ENCODE measurements around the gene CBL.

CBL gene

DNA sequence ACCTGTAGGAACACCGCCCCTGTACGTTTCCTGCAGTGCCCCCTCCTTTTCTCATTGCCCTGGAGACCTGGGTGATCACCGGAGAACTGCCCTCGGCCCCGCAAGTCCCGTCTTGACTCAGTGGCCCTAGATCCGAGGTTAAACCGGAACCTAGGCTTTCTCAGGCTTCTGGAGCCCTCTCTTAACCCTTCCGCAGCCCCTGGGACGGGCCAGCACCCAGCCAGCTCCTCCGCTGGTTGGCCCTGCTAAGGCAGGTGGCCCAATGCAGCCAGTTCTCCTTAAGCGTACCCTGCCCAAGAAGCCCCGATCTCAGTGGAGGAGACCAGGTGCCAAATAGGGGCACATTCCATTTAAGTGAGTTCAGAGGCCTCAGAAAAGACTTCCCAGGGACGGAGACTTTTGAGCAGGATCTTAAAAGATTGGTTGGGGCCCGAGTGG, 36.8 kb upstream of the CBL start:
- H3K36me3 ChIP-seq (ENCODE audit: low read depth) = no peaks in the 10 kb centered on the region
- no peaks in the 10 kb centered on the region for H3K27me3 ChIP-seq (ENCODE audit: insufficient read depth, poor library complexity, severe bottlenecking)
- TF ChIP-seq, protein P1, sequence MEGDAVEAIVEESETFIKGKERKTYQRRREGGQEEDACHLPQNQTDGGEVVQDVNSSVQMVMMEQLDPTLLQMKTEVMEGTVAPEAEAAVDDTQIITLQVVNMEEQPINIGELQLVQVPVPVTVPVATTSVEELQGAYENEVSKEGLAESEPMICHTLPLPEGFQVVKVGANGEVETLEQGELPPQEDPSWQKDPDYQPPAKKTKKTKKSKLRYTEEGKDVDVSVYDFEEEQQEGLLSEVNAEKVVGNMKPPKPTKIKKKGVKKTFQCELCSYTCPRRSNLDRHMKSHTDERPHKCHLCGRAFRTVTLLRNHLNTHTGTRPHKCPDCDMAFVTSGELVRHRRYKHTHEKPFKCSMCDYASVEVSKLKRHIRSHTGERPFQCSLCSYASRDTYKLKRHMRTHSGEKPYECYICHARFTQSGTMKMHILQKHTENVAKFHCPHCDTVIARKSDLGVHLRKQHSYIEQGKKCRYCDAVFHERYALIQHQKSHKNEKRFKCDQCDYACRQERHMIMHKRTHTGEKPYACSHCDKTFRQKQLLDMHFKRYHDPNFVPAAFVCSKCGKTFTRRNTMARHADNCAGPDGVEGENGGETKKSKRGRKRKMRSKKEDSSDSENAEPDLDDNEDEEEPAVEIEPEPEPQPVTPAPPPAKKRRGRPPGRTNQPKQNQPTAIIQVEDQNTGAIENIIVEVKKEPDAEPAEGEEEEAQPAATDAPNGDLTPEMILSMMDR (IDR thresholded peaks at IDR 0.05; ENCODE audit: poor library complexity, severe bottlenecking) = no peak
- ATAC-seq (ENCODE audit: low read depth) = peak; percentile 67
- H3K9me3 ChIP-seq (ENCODE audit: severe bottlenecking) = no peaks in the 10 kb centered on the region
- H3K4me1 ChIP-seq (ENCODE audit: insufficient read depth, poor library complexity, severe bottlenecking) = peaks cover 5% of the 10 kb centered on the region
- no peak for DNase-seq (ENCODE audit: low spot score)
- H3K4me3 ChIP-seq (ENCODE audit: severe bottlenecking) = peak overlapping the region; percentile 62
- peak overlapping the region; percentile 69 for H3K27ac ChIP-seq (ENCODE audit: poor library complexity, severe bottlenecking)

DNA sequence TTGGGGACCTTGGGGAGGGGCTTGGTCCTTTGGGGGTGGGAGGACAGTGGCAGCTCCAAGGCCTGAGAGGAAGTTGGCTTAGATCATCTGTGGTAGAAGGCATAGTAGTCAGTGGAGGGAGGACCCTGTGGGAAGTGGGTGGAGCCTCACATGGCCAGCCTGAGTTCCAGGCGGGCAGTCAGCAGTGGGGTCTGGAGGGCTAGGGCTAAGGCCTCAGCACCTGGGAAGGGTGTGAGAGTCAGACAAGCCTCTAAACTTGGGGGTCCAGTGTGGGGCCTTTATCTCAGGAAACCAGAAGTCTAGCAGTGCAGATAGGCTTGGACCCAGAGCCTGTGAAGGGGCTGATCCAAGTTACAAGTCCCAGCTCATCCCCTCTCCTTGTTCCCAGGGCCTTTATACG, 33.6 kb upstream of the CBL start:
- Histone ChIP-seq H3K27ac (ENCODE audit: poor library complexity, severe bottlenecking) (no peak overlapping the region), H3K36me3 (ENCODE audit: low read depth) (peaks cover 7% of the 10 kb centered on the region; the same call in 1 of the 2 replicates), H3K27me3 (ENCODE audit: insufficient read depth, poor library complexity, severe bottlenecking) (no peaks in the 10 kb centered on the region), H3K4me3 (ENCODE audit: severe bottlenecking) (no peak overlapping the region), H3K4me1 (ENCODE audit: insufficient read depth, poor library complexity, severe bottlenecking) (no peaks in the 10 kb centered on the region), H3K9me3 (ENCODE audit: severe bottlenecking) (no peaks in the 10 kb centered on the region)
- ATAC-seq (ENCODE audit: low read depth) (no peak), DNase-seq (ENCODE audit: low spot score) (no peak)
- TF ChIP-seq, protein P1 (IDR thresholded peaks at IDR 0.05; ENCODE audit: poor library complexity, severe bottlenecking) = no peak

GRCh38 chr11:119173453-119173852, 32.7 kb upstream of the CBL start:
- no peak for DNase-seq (ENCODE audit: low spot score)
- Histone ChIP-seq H3K36me3 (ENCODE audit: low read depth) (peaks cover 7% of the 10 kb centered on the region; the same call in 1 of the 2 replicates), H3K9me3 (ENCODE audit: severe bottlenecking) (no peaks in the 10 kb centered on the region), H3K4me1 (ENCODE audit: insufficient read depth, poor library complexity, severe bottlenecking) (no peaks in the 10 kb centered on the region), H3K27ac (ENCODE audit: poor library complexity, severe bottlenecking) (no peak overlapping the region), H3K4me3 (ENCODE audit: severe bottlenecking) (no peak overlapping the region), H3K27me3 (ENCODE audit: insufficient read depth, poor library complexity, severe bottlenecking) (no peaks in the 10 kb centered on the region)
- no peak for ATAC-seq (ENCODE audit: low read depth)
- TF ChIP-seq, protein P1 (IDR thresholded peaks at IDR 0.05; ENCODE audit: poor library complexity, severe bottlenecking) = no peak

GRCh38 chr11:119175493-119176077, 30.6 kb upstream of the CBL start:
- Histone ChIP-seq H3K9me3 (ENCODE audit: severe bottlenecking) (no peaks in the 10 kb centered on the region), H3K36me3 (ENCODE audit: low read depth) (peaks cover 7% of the 10 kb centered on the region; the same call in 1 of the 2 replicates), H3K4me1 (ENCODE audit: insufficient read depth, poor library complexity, severe bottlenecking) (no peaks in the 10 kb centered on the region), H3K27ac (ENCODE audit: poor library complexity, severe bottlenecking) (no peak overlapping the region), H3K4me3 (ENCODE audit: severe bottlenecking) (no peak overlapping the region), H3K27me3 (ENCODE audit: insufficient read depth, poor library complexity, severe bottlenecking) (no peaks in the 10 kb centered on the region)
- no peak for DNase-seq (ENCODE audit: low spot score)
- peak; percentile 52; the same call in 2 of the 3 replicates for ATAC-seq (ENCODE audit: low read depth)
- TF ChIP-seq, protein P1 (IDR thresholded peaks at IDR 0.05; ENCODE audit: poor library complexity, severe bottlenecking) = no peak

DNA sequence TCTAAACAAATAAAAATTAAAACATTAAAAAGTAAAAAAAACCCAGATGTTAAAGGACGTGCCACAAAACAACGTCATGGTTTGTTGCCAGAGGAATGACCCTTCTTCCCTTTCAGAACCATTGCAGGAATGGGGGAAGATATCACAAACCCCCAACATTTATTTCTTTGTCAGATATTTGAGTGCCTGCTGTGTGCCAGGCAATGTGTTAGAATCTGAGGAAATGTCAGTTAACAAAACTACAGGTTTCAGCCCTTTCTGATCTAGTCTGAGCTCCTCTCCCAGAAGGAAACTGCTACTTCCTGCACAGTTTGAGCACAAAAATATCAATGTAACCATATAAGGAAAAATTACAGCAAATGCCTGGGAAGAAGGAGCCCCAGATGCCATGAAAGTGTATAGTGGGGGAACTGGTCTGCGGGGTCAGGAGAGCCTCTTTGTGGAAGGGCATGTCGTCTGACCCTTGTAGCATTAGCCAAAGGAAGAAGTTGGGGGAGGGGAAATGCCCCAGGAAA, 27.9 kb upstream of the CBL start:
- ATAC-seq (ENCODE audit: low read depth) = no peak

More for the DNA sequence above, 27.9 kb upstream of the CBL start:
- DNase-seq (ENCODE audit: low spot score) = no peak
- Histone ChIP-seq H3K4me3 (ENCODE audit: severe bottlenecking) (no peak overlapping the region), H3K27ac (ENCODE audit: poor library complexity, severe bottlenecking) (no peak overlapping the region), H3K4me1 (ENCODE audit: insufficient read depth, poor library complexity, severe bottlenecking) (no peaks in the 10 kb centered on the region), H3K27me3 (ENCODE audit: insufficient read depth, poor library complexity, severe bottlenecking) (no peaks in the 10 kb centered on the region), H3K9me3 (ENCODE audit: severe bottlenecking) (no peaks in the 10 kb centered on the region), H3K36me3 (ENCODE audit: low read depth) (peaks cover 7% of the 10 kb centered on the region; the same call in 1 of the 2 replicates)
- TF ChIP-seq, protein P1 (IDR thresholded peaks at IDR 0.05; ENCODE audit: poor library complexity, severe bottlenecking) = no peak
